HuH-7.5 (cell line): ENCODE data around the gene SLC16A7.
"Not testable (repeated sequence)": the region's sequence is repeated elsewhere in the genome, so short reads cannot be mapped to it uniquely, and the experiment has no call there.

ENCODE experiments used
- DNase-seq: peaks from one replicate; pipeline ENCODE4 v3.0.0; 2011; ENCODE audit warnings: low spot score

SLC16A7 gene

GRCh38 chr12:59736359-59736758, 140.5 kb downstream of the SLC16A7 start:
- DNase-seq: no peak

GRCh38 chr12:59736786-59737185, 141.0 kb downstream of the SLC16A7 start:
- DNase-seq: peak; percentile 57

GRCh38 chr12:59737725-59738463, 142.1 kb downstream of the SLC16A7 start:
- no peak for DNase-seq

GRCh38 chr12:59742841-59743240, 147.0 kb downstream of the SLC16A7 start:
- DNase-seq: no peak

- no peak for DNase-seq
Measured at GRCh38 chr12:59744564-59744963, 148.7 kb downstream of the SLC16A7 start.

GRCh38 chr12:59751091-59751490, 155.3 kb downstream of the SLC16A7 start:
- not testable (repeated sequence) for DNase-seq

GRCh38 chr12:59761542-59761941, 165.7 kb downstream of the SLC16A7 start:
- no peak for DNase-seq

- no peak for DNase-seq
Measured at GRCh38 chr12:59763835-59764234, 168.0 kb downstream of the SLC16A7 start.

- DNase-seq: no peak
Measured at GRCh38 chr12:59768031-59768430, 172.2 kb downstream of the SLC16A7 start.

- peak; percentile 3 for DNase-seq
Measured at GRCh38 chr12:59780605-59781135, 184.8 kb downstream of the SLC16A7 start.

DNA sequence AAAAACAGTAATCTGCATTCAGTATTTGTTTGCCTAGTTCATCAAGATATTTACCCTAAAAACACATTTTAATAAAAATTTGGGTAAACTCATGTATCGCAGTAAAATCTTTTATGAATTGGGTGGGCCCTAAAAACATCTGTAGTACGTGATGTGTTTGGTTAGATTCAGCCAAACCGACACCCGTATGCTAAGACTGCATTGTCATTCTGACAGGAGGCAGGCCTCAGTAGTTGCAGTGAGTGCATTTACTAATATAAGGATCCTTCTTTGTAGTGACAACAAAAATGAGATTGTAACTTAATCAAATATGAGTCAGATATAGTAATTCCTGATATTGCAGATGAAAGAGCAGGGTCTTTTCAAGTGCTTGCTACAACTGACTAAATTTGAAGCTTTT, 191.8 kb downstream of the SLC16A7 start:
- no peak for DNase-seq

DNA sequence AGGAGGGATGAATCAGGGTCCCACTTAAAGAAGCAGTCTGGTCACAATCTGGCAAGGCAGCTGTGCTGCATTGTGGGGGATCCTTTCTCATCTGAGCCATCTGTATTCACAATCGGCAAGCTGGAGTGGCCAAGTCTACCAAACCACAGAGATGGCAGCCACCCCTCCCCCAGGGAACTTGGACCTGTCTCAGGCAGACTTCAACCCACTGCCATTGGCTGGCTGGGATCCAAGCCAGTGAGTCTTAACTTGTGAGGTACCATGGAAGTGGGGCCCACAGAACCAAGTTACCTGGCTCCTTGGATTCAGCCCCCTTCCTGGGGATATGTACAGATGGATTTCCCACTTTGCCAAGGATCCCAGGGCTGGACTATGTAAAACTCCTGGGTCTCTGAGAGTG, 196.8 kb downstream of the SLC16A7 start:
- no peak for DNase-seq

GRCh38 chr12:59803735-59804134, 207.9 kb downstream of the SLC16A7 start:
- no peak for DNase-seq

- peak; percentile 24 for DNase-seq
Measured at GRCh38 chr12:59808317-59808910, 212.6 kb downstream of the SLC16A7 start.

- DNase-seq: no peak
Measured at GRCh38 chr12:59811991-59812390, 216.2 kb downstream of the SLC16A7 start.

- no peak for DNase-seq
Measured at GRCh38 chr12:59812716-59813115, 216.9 kb downstream of the SLC16A7 start.

GRCh38 chr12:59820594-59821011, 224.8 kb downstream of the SLC16A7 start:
- no peak for DNase-seq

GRCh38 chr12:59823567-59823966, 227.7 kb downstream of the SLC16A7 start:
- no peak for DNase-seq

DNA sequence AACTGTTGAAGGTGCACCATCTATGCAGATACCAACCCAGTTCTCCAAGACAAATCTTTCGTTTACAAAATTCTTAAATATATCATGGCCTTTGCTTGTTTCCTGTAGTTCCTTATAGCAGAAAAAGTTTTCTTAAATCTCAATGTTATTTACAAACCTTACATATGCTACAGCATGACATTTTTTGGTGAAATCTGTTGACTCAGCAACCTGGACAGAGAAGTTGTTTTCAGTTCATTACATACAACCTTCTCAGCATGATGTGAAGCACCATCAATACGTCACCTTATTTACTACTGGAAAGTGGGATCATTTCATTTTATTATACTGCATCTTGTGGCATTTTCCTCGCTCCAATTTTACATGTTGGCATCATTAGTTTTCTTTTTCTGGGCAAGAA, 231.9 kb downstream of the SLC16A7 start:
- no peak for DNase-seq

GRCh38 chr12:59828521-59828920, 232.7 kb downstream of the SLC16A7 start:
- DNase-seq: no peak

GRCh38 chr12:59833408-59833807, 237.6 kb downstream of the SLC16A7 start:
- DNase-seq: no peak

DNA sequence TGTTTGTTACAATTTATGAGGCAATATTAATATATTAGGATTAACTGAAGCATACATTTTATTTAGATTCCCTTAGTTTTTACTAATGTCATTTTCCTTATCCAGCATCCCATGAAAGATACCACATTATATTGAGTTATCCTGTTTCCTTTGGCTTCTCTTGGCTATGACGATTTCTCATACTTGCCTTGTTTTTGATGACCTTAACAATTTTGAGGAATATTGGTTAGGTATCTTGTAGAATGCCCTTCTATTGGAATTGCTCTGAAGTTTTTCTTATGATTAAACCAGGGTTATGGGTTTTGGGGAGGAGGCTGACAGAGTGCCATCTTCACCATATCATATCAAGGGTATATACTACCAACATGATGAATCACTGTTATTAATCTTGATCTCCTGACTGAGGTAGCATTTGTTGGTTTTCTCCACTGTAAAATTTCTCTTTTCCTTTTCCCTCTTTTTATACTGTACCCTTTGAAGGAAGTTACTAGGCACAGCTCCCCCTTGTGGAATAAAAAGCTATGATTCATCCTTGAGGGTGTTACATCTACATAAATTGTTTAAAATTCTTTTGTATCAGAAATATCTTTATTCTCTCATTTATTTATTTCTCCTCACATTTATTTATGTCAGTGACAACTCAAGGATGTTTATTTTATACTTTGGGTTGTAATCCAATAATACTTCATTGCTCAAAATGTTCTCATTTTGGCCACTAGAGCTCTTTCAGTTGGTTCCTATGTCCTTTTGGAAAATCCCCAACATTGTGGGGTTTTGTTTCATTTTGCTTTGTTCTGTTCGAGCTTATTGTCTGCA, 239.0 kb downstream of the SLC16A7 start:
- DNase-seq: no peak
